ENCODE results near the gene PPP1R3A.
"Not testable (repeated sequence)": the region's sequence is repeated elsewhere in the genome, so short reads cannot be mapped to it uniquely, and the experiment has no call there.

Gene PPP1R3A

DNA sequence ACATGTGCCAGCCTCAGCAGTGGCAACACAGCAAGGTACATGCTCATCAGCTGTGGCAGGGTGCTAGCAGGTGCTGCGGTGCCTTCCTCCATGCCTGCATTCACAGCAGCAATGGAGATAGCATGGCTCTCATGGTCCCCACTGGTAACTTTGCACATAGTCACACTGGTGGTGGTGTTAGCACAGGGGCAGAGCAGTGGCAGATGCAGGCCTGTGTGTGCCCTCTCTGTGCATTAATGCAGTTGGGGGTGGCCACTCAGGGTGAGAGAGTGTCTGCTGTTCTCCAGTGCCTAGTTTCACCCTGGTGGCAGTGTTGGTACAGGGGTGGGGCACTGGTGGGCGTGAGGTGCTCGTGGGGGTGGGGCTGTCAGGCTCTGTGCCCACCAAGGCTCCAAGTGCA lies 17.7 kb upstream of the PPP1R3A start:
- POLR2A ChIA-PET = no interaction called here
- H3K4me1 ChIP-seq (ENCODE audit: control insufficient read depth, insufficient read depth, low read length) = no peaks in the 10 kb centered on the region

DNA sequence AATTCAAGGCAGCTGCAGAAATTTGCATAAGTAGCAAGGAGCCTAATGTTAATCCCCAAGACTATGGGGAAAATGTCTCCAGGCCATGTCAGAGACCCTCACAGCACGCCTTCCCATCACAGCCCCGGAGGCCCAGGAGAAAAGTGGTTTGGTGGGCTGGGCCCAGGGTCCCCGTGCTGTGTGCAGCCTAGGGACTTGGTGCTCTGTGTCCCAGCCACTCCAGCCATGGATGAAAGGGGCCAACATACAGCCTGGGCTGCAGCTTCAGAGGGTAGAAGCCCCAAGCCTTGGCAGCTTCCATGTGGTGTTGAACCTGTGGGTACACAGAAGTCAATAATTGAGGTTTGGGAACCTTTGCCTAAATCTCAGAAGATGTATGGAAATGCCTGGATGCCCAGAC lies 10.6 kb upstream of the PPP1R3A start:
- POLR2A ChIA-PET; H3K9me3 ChIP-seq (ENCODE audit: control insufficient read depth, insufficient read depth, low read depth, low read length); H3K27ac ChIP-seq (ENCODE audit: extremely low read depth, low read depth, low read length); H3K4me1 ChIP-seq (ENCODE audit: control insufficient read depth, insufficient read depth, low read length); H3K4me3 ChIP-seq (ENCODE audit: low read depth, low read length); CTCF ChIA-PET; H3K36me3 ChIP-seq (ENCODE audit: control insufficient read depth in 2 of 2, insufficient read depth in 1 of 2, low read length in 2 of 2): not testable (repeated sequence)

More for the DNA sequence above, 17.7 kb upstream of the PPP1R3A start:
- no peaks in the 10 kb centered on the region for H3K36me3 ChIP-seq (ENCODE audit: control insufficient read depth in 2 of 2, insufficient read depth in 1 of 2, low read length in 2 of 2)
- H3K9me3 ChIP-seq (ENCODE audit: control insufficient read depth, insufficient read depth, low read depth, low read length) = no peaks in the 10 kb centered on the region
- H3K4me3 ChIP-seq (ENCODE audit: low read depth, low read length) = no peak overlapping the region
- CTCF ChIA-PET = no interaction called here
- no peak overlapping the region for H3K27ac ChIP-seq (ENCODE audit: extremely low read depth, low read depth, low read length)
- no peak for TF ChIP-seq SALL2 (tag by site-specific recombination; IDR thresholded peaks at IDR 0.05; ENCODE audit: borderline replicate concordance)

DNA sequence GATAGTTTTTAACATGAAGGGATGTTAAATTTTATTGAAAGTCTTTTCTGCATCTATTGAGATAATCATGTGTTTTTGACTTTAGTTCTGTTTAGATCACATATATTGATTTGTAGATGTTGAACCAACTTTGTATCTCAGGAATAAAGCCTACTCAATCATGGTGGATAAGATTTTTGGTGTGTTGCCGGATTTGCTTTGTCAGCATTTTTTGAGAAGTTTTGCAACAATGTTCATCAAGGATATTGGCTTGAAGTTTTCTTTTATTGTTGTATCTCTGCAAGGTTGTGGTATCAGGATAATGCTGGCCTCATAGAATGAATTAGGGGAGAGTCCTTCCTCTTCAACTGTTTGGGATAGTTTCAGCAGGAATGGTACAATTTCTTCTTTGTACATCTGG lies 9.3 kb upstream of the PPP1R3A start:
- POLR2A ChIA-PET = no interaction called here
- Histone ChIP-seq H3K9me3 (ENCODE audit: control insufficient read depth, insufficient read depth, low read depth, low read length) (no peaks in the 10 kb centered on the region), H3K27ac (ENCODE audit: extremely low read depth, low read depth, low read length) (no peak overlapping the region), H3K4me3 (ENCODE audit: low read depth, low read length) (no peak overlapping the region), H3K4me1 (ENCODE audit: control insufficient read depth, insufficient read depth, low read length) (no peaks in the 10 kb centered on the region), H3K36me3 (ENCODE audit: control insufficient read depth in 2 of 2, insufficient read depth in 1 of 2, low read length in 2 of 2) (no peaks in the 10 kb centered on the region)
- CTCF ChIA-PET = no interaction called here
- TF ChIP-seq ZNF174 (tag by site-specific recombination; IDR thresholded peaks at IDR 0.05) = no peak
- TF ChIP-seq ZBTB17 (tag by site-specific recombination; IDR thresholded peaks at IDR 0.05) = no peak
- no peak for TF ChIP-seq ZNF350 (tag by site-specific recombination; IDR thresholded peaks at IDR 0.05)
- TF ChIP-seq, protein P1, sequence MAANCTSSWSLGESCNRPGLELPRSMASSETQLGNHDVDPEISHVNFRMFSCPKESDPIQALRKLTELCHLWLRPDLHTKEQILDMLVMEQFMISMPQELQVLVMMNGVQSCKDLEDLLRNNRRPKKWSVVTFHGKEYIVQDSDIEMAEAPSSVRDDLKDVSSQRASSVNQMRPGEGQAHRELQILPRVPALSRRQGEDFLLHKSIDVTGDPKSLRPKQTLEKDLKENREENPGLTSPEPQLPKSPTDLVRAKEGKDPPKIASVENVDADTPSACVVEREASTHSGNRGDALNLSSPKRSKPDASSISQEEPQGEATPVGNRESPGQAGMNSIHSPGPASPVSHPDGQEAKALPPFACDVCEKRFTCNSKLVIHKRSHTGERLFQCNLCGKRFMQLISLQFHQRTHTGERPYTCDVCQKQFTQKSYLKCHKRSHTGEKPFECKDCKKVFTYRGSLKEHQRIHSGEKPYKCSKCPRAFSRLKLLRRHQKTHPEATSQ (tag by site-specific recombination; IDR thresholded peaks at IDR 0.05) = no peak
- TF ChIP-seq ZBTB20 (tag by site-specific recombination; IDR thresholded peaks at IDR 0.05) = no peak
- TF ChIP-seq ZNF391 (tag by site-specific recombination; IDR thresholded peaks at IDR 0.05; ENCODE audit: borderline replicate concordance, low read depth) = no peak
- TF ChIP-seq GLIS1 (tag by site-specific recombination; IDR thresholded peaks at IDR 0.05) = no peak
- TF ChIP-seq ZBTB48 (tag by site-specific recombination; IDR thresholded peaks at IDR 0.05) = no peak
- no peak for TF ChIP-seq GLIS2 (tag by site-specific recombination; IDR thresholded peaks at IDR 0.05)
- TF ChIP-seq, protein P2, sequence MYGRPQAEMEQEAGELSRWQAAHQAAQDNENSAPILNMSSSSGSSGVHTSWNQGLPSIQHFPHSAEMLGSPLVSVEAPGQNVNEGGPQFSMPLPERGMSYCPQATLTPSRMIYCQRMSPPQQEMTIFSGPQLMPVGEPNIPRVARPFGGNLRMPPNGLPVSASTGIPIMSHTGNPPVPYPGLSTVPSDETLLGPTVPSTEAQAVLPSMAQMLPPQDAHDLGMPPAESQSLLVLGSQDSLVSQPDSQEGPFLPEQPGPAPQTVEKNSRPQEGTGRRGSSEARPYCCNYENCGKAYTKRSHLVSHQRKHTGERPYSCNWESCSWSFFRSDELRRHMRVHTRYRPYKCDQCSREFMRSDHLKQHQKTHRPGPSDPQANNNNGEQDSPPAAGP (tag by site-specific recombination; IDR thresholded peaks at IDR 0.05) = no peak
- TF ChIP-seq, protein P3, sequence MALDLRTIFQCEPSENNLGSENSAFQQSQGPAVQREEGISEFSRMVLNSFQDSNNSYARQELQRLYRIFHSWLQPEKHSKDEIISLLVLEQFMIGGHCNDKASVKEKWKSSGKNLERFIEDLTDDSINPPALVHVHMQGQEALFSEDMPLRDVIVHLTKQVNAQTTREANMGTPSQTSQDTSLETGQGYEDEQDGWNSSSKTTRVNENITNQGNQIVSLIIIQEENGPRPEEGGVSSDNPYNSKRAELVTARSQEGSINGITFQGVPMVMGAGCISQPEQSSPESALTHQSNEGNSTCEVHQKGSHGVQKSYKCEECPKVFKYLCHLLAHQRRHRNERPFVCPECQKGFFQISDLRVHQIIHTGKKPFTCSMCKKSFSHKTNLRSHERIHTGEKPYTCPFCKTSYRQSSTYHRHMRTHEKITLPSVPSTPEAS (tag by site-specific recombination; IDR thresholded peaks at IDR 0.05) = no peak
- TF ChIP-seq ZNF670 (tag by site-specific recombination; IDR thresholded peaks at IDR 0.05; ENCODE audit: low read depth) = no peak
- TF ChIP-seq ZSCAN16 (tag by site-specific recombination; IDR thresholded peaks at IDR 0.05) = no peak
- TF ChIP-seq, protein P4, sequence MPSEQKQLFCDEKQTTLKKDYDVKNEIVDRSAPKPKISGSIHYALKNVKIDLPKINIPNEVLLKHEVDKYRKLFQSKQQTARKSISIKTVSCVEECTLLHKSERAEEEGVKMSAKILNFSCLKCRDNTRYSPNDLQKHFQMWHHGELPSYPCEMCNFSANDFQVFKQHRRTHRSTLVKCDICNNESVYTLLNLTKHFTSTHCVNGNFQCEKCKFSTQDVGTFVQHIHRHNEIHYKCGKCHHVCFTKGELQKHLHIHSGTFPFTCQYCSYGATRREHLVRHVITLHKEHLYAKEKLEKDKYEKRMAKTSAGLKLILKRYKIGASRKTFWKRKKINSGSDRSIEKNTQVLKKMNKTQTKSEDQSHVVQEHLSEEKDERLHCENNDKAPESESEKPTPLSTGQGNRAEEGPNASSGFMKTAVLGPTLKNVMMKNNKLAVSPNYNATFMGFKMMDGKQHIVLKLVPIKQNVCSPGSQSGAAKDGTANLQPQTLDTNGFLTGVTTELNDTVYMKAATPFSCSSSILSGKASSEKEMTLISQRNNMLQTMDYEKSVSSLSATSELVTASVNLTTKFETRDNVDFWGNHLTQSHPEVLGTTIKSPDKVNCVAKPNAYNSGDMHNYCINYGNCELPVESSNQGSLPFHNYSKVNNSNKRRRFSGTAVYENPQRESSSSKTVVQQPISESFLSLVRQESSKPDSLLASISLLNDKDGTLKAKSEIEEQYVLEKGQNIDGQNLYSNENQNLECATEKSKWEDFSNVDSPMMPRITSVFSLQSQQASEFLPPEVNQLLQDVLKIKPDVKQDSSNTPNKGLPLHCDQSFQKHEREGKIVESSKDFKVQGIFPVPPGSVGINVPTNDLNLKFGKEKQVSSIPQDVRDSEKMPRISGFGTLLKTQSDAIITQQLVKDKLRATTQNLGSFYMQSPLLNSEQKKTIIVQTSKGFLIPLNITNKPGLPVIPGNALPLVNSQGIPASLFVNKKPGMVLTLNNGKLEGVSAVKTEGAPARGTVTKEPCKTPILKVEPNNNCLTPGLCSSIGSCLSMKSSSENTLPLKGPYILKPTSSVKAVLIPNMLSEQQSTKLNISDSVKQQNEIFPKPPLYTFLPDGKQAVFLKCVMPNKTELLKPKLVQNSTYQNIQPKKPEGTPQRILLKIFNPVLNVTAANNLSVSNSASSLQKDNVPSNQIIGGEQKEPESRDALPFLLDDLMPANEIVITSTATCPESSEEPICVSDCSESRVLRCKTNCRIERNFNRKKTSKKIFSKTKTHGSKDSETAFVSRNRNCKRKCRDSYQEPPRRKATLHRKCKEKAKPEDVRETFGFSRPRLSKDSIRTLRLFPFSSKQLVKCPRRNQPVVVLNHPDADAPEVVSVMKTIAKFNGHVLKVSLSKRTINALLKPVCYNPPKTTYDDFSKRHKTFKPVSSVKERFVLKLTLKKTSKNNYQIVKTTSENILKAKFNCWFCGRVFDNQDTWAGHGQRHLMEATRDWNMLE (tag by site-specific recombination; conservative IDR thresholded peaks at IDR 0.05; ENCODE audit: low read depth) = no peak
